Right atrium auricular region (tissue), 2 donors: ENCODE data around the gene TCAP. TPM values are rescaled to one million over a fixed set of nuclear protein-coding genes. Genes with fewer than 3 reads are reported as not detected.

Experiments used
- DNase-seq: peaks from one replicate; pipeline ENCODE4 v3.0.0-alpha.2; 2019; ENCODE audit warnings: low spot score
- H3K27ac ChIP-seq, 2 donors: fragments of 200-600 bp; sonication (generic); 1 replicate in 1 of 2; 2 replicates in 1 of 2; pipeline ENCODE4 v1.5.1; 2016 to 2019
- H3K27me3 ChIP-seq, 2 donors: fragments of 200-600 bp; sonication (generic); one replicate each; pipeline versions ENCODE4 v1.5.1 to v1.6.0; 2017 to 2019
- H3K36me3 ChIP-seq: fragments of 200-600 bp; sonication (generic); one replicate; pipeline ENCODE4 v1.5.1; 2016
- H3K4me1 ChIP-seq, 2 donors: fragments of 200-600 bp; sonication (generic); one replicate each; pipeline versions ENCODE4 v1.5.1 to v1.6.0; 2017 to 2019
- H3K4me3 ChIP-seq, 2 donors: fragments of 200-600 bp; sonication (generic); 1 replicate in 1 of 2; 2 replicates in 1 of 2; pipeline ENCODE4 v1.5.1; 2017 to 2019; ENCODE audit warnings: mild to moderate bottlenecking in 1 of 2, moderate library complexity in 1 of 2
- H3K9me3 ChIP-seq, 2 donors: fragments of 200-600 bp; sonication (generic); one replicate each; pipeline ENCODE4 v1.5.1; 2019
- CTCF ChIP-seq, 2 donors: fragments of 200-600 bp; sonication (generic); IDR thresholded peaks; one replicate each; pipeline ENCODE4 v1.5.1; 2019; ENCODE audit warnings: antibody characterized with exemption in 2 of 2
- total RNA-seq, 2 donors: library from RNA; depleted of rRNA; stranded (reverse); fragments of >200 nt; gene quantifications; one replicate each; pipeline ENCODE4 v1.1.0, GENCODE V29; 2016

Gene TCAP
- total RNA-seq, 2 donors from 2014 or later, result 3,380 to 5,284 TPM

GRCh38 chr17:39628655-39629493, 36.3 kb upstream of the TCAP start:
- Histone ChIP-seq H3K36me3 (no peaks in the 10 kb centered on the region), H3K4me3 (no peak overlapping the region), H3K9me3 (no peaks in the 10 kb centered on the region), H3K27me3 (peaks cover 0 to 8% of the 10 kb centered on the region in 2 donors), H3K27ac (no peak overlapping the region), H3K4me1 (peaks cover 0 to 14% of the 10 kb centered on the region in 2 donors)
- no peak for DNase-seq
- no peak for TF ChIP-seq CTCF (IDR thresholded peaks at IDR 0.05)

- Histone ChIP-seq H3K4me3 (no peak overlapping the region), H3K4me1 (peaks cover 0 to 15% of the 10 kb centered on the region in 2 donors), H3K9me3 (no peaks in the 10 kb centered on the region), H3K36me3 (no peaks in the 10 kb centered on the region), H3K27me3 (peaks cover 0 to 8% of the 10 kb centered on the region in 2 donors), H3K27ac (no peak overlapping the region)
- no peak for TF ChIP-seq CTCF (IDR thresholded peaks at IDR 0.05)
- DNase-seq, result no peak
Observed at GRCh38 chr17:39629494-39629880, 35.7 kb upstream of the TCAP start.

GRCh38 chr17:39629898-39630297, 35.3 kb upstream of the TCAP start:
- Histone ChIP-seq H3K4me3 (no peak overlapping the region), H3K9me3 (no peaks in the 10 kb centered on the region), H3K4me1 (peaks cover 0 to 18% of the 10 kb centered on the region in 2 donors), H3K27ac (no peak overlapping the region), H3K36me3 (no peaks in the 10 kb centered on the region), H3K27me3 (peaks cover 0 to 8% of the 10 kb centered on the region in 2 donors)
- no peak for DNase-seq
- no peak for TF ChIP-seq CTCF (IDR thresholded peaks at IDR 0.05)

- Histone ChIP-seq H3K4me1 (peaks cover 0 to 22% of the 10 kb centered on the region in 2 donors), H3K27me3 (peaks cover 0 to 8% of the 10 kb centered on the region in 2 donors), H3K36me3 (no peaks in the 10 kb centered on the region), H3K9me3 (no peaks in the 10 kb centered on the region), H3K27ac (no peak overlapping the region), H3K4me3 (no peak overlapping the region)
- DNase-seq, result no peak
- no peak for TF ChIP-seq CTCF (IDR thresholded peaks at IDR 0.05)
Observed at GRCh38 chr17:39631403-39631802, 33.7 kb upstream of the TCAP start.

- H3K36me3 ChIP-seq, result no peaks in the 10 kb centered on the region
- no peaks in the 10 kb centered on the region for H3K9me3 ChIP-seq
- no peak for DNase-seq
- peaks cover 0 to 17% of the 10 kb centered on the region in 2 donors for H3K4me1 ChIP-seq
- H3K4me3 ChIP-seq, result no peak overlapping the region
- H3K27me3 ChIP-seq, result peaks cover 0 to 2% of the 10 kb centered on the region in 2 donors
- H3K27ac ChIP-seq, result no peak overlapping the region
- no peak for TF ChIP-seq CTCF (IDR thresholded peaks at IDR 0.05)
Observed at GRCh38 chr17:39632153-39632941, 32.8 kb upstream of the TCAP start.
